Karpas-422 (cell line): ENCODE data around the gene TENT4A. TPM values are rescaled to one million over a fixed set of nuclear protein-coding genes. Genes with fewer than 3 reads are reported as not detected.

Experiments used
- DNase-seq: peaks from one replicate; pipeline ENCODE4 v3.0.0-alpha.2; 2015
- H2AFZ ChIP-seq: fragments of 200-600 bp; sonication (generic); 2 replicates; pipeline ENCODE4 v1.6.1; 2014; ENCODE audit warnings: antibody characterized with exemption, low read length, mixed read lengths
- H3K27ac ChIP-seq: fragments of 200-600 bp; sonication (generic); 2 replicates; pipeline ENCODE4 v1.5.1; 2014; ENCODE audit warnings: mild to moderate bottlenecking, low read length, moderate library complexity
- H3K27me3 ChIP-seq: fragments of 200-600 bp; sonication (generic); 2 replicates; pipeline ENCODE4 v1.6.1; 2014; ENCODE audit warnings: low read length, mixed read lengths
- H3K36me3 ChIP-seq: fragments of 200-600 bp; sonication (generic); 2 replicates; pipeline ENCODE4 v1.6.1; 2014; ENCODE audit warnings: low read length, mixed read lengths; ENCODE audit not compliant: insufficient read depth
- H3K4me1 ChIP-seq: fragments of 200-600 bp; sonication (generic); 2 replicates; pipeline ENCODE4 v1.6.1; 2014; ENCODE audit warnings: mild to moderate bottlenecking, low read length, mixed read lengths
- H3K4me2 ChIP-seq: fragments of 200-600 bp; sonication (generic); 2 replicates; pipeline ENCODE4 v1.6.1; 2014; ENCODE audit warnings: low read length, low read depth, mild to moderate bottlenecking; ENCODE audit not compliant: poor library complexity, severe bottlenecking
- H3K4me3 ChIP-seq: fragments of 200-600 bp; sonication (generic); 2 replicates; pipeline ENCODE4 v1.5.1; 2014; ENCODE audit warnings: mild to moderate bottlenecking, antibody characterized with exemption, low read length, mixed read lengths
- H3K79me2 ChIP-seq: fragments of 200-600 bp; sonication (generic); 2 replicates; pipeline ENCODE4 v1.6.1; 2014; ENCODE audit warnings: mild to moderate bottlenecking, low read length, mixed read lengths
- H3K9ac ChIP-seq: fragments of 200-600 bp; sonication (generic); 2 replicates; pipeline ENCODE4 v1.6.0; 2014; ENCODE audit warnings: low read length
- H3K9me2 ChIP-seq: fragments of 200-600 bp; sonication (generic), shearing (Covaris generic); replicated peaks from 2 replicates; pipeline ENCODE4 v1.6.0; 2014; ENCODE audit warnings: mild to moderate bottlenecking, low read length, moderate library complexity; ENCODE audit not compliant: insufficient read depth
- H3K9me3 ChIP-seq: fragments of 300-700, 200-600 bp; sonication (generic); 2 replicates; pipeline ENCODE4 v1.6.1; 2014; ENCODE audit warnings: low read length, mixed read lengths
- H4K20me1 ChIP-seq: fragments of 200-600 bp; sonication (generic); 2 replicates; pipeline ENCODE4 v1.6.1; 2014; ENCODE audit warnings: mild to moderate bottlenecking, antibody characterized with exemption, low read length, low read depth; ENCODE audit not compliant: insufficient read depth
- total RNA-seq: library from RNA; depleted of rRNA; stranded (reverse); fragments of >200 nt; shearing (Covaris generic); gene quantifications from 2 replicates; pipeline ENCODE4 v1.2.3, GENCODE V29; 2014; ENCODE audit warnings: low replicate concordance

The TENT4A gene
- total RNA-seq, 1 experiment from 2014 or later = 45.3 TPM

GRCh38 chr5:6733411-6734242 is 20.4 kb downstream of the TENT4A start:
- Histone ChIP-seq H3K27ac (no peak overlapping the region), H4K20me1 (peaks cover 16% of the 10 kb centered on the region; the same call in 1 of the 2 replicates), H3K27me3 (no peaks in the 10 kb centered on the region), H3K9me3 (no peaks in the 10 kb centered on the region), H3K4me2 (no peak overlapping the region), H2AFZ (no peak overlapping the region), H3K9ac (no peak overlapping the region), H3K4me1 (peaks cover 8% of the 10 kb centered on the region), H3K36me3 (peaks cover 8% of the 10 kb centered on the region; the same call in 1 of the 2 replicates), H3K79me2 (peaks cover 99% of the 10 kb centered on the region), H3K4me3 (no peak overlapping the region), H3K9me2 (no peaks in the 10 kb centered on the region)
- DNase-seq = no peak

DNA sequence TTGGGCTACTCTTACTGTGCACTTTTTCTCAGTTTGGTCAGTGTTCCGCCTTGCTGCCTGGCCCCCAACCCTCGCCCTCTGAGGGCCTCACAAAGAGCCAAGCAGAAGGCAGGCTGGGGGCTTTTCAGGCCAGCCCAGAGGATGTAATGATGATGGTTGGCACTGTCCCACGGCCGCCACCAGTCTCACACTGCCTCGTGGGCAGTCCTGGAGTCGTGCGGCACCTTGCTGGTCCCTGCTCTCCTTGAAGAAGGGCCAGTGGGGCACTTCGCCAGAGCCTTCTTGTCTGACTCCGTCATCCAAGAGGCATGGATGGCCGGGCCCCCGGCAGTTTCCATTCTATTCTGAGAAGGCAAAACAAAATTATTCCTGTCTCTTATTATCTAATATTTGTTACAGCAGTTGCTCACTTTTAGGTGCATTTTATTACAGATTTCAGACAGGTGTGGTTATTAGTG is 21.0 kb downstream of the TENT4A start:
- H3K27me3 ChIP-seq = no peaks in the 10 kb centered on the region
- H4K20me1 ChIP-seq = peaks cover 16% of the 10 kb centered on the region; the same call in 1 of the 2 replicates
- H3K9me3 ChIP-seq = no peaks in the 10 kb centered on the region
- H3K4me3 ChIP-seq = no peak overlapping the region
- no peak overlapping the region for H3K4me2 ChIP-seq
- no peaks in the 10 kb centered on the region for H3K9me2 ChIP-seq
- peaks cover 9% of the 10 kb centered on the region; the same call in 1 of the 2 replicates for H3K36me3 ChIP-seq
- peaks cover 3% of the 10 kb centered on the region; the same call in 1 of the 2 replicates for H3K4me1 ChIP-seq
- H3K27ac ChIP-seq = no peak overlapping the region
- H3K9ac ChIP-seq = no peak overlapping the region
- no peak overlapping the region for H2AFZ ChIP-seq
- DNase-seq = no peak
- peaks cover 99% of the 10 kb centered on the region for H3K79me2 ChIP-seq

- Histone ChIP-seq H3K4me1 (no peaks in the 10 kb centered on the region), H3K79me2 (peaks cover 99% of the 10 kb centered on the region), H3K4me3 (no peak overlapping the region), H3K36me3 (peaks cover 13% of the 10 kb centered on the region; the same call in 1 of the 2 replicates), H3K27me3 (no peaks in the 10 kb centered on the region), H4K20me1 (peaks cover 20% of the 10 kb centered on the region; the same call in 1 of the 2 replicates), H3K27ac (no peak overlapping the region), H3K9me2 (no peaks in the 10 kb centered on the region), H3K4me2 (no peak overlapping the region), H3K9ac (no peak overlapping the region), H3K9me3 (no peaks in the 10 kb centered on the region), H2AFZ (no peak overlapping the region)
- no peak for DNase-seq
Observed at GRCh38 chr5:6734781-6735180, 21.5 kb downstream of the TENT4A start.

DNA sequence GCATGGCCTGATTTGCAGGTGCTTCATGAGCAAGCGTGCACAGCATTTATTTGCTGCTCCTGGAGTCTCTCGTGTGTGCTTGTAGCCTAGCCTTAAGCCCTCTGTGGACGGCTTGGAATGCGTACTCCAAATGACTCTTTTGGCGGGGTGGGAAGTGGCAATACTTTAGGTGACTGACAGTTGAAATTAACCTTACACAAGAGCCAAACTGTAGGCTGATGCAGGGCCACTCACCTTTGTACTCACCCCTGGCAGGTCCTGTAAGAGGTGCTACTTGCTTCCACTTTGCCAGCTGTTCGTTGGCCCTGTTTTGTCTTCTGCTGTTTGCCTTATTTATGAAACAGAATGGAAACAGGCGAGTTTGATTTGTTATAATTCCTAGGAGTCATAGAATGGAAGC is 22.9 kb downstream of the TENT4A start:
- no peak overlapping the region for H3K9ac ChIP-seq
- H3K9me3 ChIP-seq = no peaks in the 10 kb centered on the region
- DNase-seq = no peak
- H3K27ac ChIP-seq = no peak overlapping the region
- H3K4me3 ChIP-seq = no peak overlapping the region
- no peaks in the 10 kb centered on the region for H3K9me2 ChIP-seq
- peaks cover 98% of the 10 kb centered on the region for H3K79me2 ChIP-seq
- H4K20me1 ChIP-seq = peaks cover 21% of the 10 kb centered on the region; the same call in 1 of the 2 replicates
- H3K4me2 ChIP-seq = no peak overlapping the region
- H3K4me1 ChIP-seq = no peaks in the 10 kb centered on the region
- H2AFZ ChIP-seq = no peak overlapping the region
- H3K27me3 ChIP-seq = no peaks in the 10 kb centered on the region
- peaks cover 20% of the 10 kb centered on the region; the same call in 1 of the 2 replicates for H3K36me3 ChIP-seq

DNA sequence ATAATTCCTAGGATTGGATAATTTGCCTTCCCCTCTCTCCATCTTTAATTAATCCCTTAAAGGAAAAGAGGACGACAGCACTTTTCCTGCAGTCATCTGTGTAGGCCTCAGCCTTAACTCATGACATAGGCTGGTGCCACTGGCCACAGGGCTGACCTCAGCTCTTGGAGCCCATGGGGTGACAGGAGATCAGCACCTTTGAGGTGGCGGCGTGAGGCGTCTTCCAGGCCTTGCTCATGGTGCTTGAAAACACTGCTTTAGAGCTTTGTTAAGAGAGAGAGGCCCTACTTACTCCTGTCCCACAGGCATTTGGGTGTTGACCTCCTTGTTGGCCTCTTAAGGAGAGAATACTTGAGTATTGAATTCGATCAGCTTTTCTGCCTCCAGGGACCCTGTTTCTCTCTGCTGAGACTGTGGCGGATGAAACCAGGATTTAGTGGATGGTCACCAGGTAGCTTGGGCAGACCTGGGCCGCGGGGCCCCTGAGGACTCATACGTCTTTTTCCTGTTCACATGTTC is 23.4 kb downstream of the TENT4A start:
- Histone ChIP-seq H3K27me3 (no peaks in the 10 kb centered on the region), H3K4me3 (no peak overlapping the region), H4K20me1 (peaks cover 21% of the 10 kb centered on the region; the same call in 1 of the 2 replicates), H2AFZ (no peak overlapping the region), H3K36me3 (peaks cover 20% of the 10 kb centered on the region; the same call in 1 of the 2 replicates), H3K9me3 (no peaks in the 10 kb centered on the region), H3K27ac (no peak overlapping the region), H3K9ac (no peak overlapping the region), H3K4me2 (no peak overlapping the region), H3K9me2 (no peaks in the 10 kb centered on the region), H3K79me2 (peaks cover 98% of the 10 kb centered on the region), H3K4me1 (no peaks in the 10 kb centered on the region)
- DNase-seq = no peak

DNA sequence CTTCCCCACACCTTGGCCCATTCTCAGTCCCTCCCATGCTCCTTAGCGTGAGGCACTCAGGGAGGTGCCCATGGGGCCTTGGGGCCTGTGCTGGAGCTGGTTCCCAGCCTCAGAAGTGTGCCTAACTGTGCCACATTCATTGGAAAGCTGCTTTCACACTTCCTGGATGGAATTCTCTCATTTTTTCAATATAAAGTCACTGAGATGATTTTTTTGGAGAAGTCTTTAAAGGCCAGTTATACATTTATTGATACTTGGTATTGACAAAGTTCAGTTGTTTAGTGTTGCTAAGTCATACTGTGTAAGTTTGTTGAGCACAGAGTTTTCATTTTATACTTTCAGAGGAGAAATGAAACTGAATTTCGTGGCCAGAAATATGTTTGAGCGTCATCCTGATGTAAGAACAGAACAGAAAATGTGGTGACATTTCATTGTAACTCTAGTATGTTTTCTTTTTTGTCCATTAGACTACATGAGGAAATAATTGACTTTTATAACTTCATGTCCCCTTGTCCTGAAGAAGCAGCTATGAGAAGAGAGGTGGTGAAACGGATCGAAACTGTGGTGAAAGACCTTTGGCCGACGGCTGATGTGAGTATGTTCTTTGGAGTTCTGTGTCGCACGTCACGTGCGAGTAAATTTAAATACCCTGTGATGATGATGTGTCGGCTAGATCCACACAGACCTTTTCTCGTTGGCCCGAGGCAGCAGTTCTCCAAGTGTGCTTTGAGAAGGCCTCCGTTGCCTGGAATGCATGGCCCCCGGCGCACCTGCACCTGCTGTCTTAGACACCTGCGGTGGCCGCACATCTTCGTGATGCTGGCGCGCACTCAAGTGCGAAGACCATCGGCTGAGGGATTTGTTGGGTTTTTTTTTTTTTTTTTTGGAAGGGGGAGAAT is 24.1 kb downstream of the TENT4A start:
- no peak overlapping the region for H2AFZ ChIP-seq
- H3K9me2 ChIP-seq = no peaks in the 10 kb centered on the region
- no peak overlapping the region for H3K4me2 ChIP-seq
- H3K36me3 ChIP-seq = peaks cover 20% of the 10 kb centered on the region; the same call in 1 of the 2 replicates
- H3K9ac ChIP-seq = no peak overlapping the region
- H4K20me1 ChIP-seq = peaks cover 18% of the 10 kb centered on the region; the same call in 1 of the 2 replicates
- no peaks in the 10 kb centered on the region for H3K4me1 ChIP-seq
- no peaks in the 10 kb centered on the region for H3K9me3 ChIP-seq
- H3K79me2 ChIP-seq = peaks cover 93% of the 10 kb centered on the region
- H3K27ac ChIP-seq = no peak overlapping the region
- DNase-seq = no peak
- no peaks in the 10 kb centered on the region for H3K27me3 ChIP-seq
- H3K4me3 ChIP-seq = no peak overlapping the region

DNA sequence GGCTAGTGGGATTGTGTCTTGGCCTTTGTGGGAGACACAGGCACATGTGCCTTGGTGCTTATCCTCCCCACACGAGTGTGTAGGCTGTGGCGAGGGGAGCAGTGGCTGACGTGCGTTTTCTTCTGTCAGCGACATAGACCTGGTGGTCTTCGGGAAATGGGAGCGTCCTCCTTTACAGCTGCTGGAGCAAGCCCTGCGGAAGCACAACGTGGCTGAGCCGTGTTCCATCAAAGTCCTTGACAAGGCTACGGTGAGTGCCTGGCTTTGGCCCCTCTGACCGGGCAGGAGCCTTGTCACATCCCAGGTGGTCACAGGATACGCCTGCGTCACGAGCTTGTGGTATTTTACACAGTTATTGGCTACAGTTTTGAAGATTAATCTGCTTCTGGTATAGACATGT is 26.4 kb downstream of the TENT4A start:
- Histone ChIP-seq H3K4me3 (no peak overlapping the region), H3K4me2 (no peak overlapping the region), H4K20me1 (0 out of 2 replicates have a peak, but pooled peaks cover 7% of the 10 kb centered on the region), H3K36me3 (peaks cover 25% of the 10 kb centered on the region; the same call in 1 of the 2 replicates), H3K9me3 (no peaks in the 10 kb centered on the region), H2AFZ (no peak overlapping the region), H3K4me1 (no peaks in the 10 kb centered on the region), H3K27ac (no peak overlapping the region), H3K79me2 (peaks cover 84% of the 10 kb centered on the region), H3K9me2 (no peaks in the 10 kb centered on the region), H3K9ac (no peak overlapping the region), H3K27me3 (no peaks in the 10 kb centered on the region)
- DNase-seq = no peak
